ENCODE measurements around the gene SRR.

SRR gene

GRCh38 chr17:2275722-2276121 lies 28.0 kb upstream of the SRR start:
- H3K36me3 Mint-ChIP-seq, result peaks cover 26% of the 10 kb centered on the region
- H3K9me3 Mint-ChIP-seq (ENCODE audit: low read depth), result no peaks in the 10 kb centered on the region
- H3K4me3 Mint-ChIP-seq, result peak overlapping the region; percentile 4
- H3K4me1 Mint-ChIP-seq (ENCODE audit: low read depth), result peaks cover 52% of the 10 kb centered on the region
- no peaks in the 10 kb centered on the region for H3K27me3 Mint-ChIP-seq
- H3K27ac Mint-ChIP-seq, result peak overlapping the region; percentile 72

DNA sequence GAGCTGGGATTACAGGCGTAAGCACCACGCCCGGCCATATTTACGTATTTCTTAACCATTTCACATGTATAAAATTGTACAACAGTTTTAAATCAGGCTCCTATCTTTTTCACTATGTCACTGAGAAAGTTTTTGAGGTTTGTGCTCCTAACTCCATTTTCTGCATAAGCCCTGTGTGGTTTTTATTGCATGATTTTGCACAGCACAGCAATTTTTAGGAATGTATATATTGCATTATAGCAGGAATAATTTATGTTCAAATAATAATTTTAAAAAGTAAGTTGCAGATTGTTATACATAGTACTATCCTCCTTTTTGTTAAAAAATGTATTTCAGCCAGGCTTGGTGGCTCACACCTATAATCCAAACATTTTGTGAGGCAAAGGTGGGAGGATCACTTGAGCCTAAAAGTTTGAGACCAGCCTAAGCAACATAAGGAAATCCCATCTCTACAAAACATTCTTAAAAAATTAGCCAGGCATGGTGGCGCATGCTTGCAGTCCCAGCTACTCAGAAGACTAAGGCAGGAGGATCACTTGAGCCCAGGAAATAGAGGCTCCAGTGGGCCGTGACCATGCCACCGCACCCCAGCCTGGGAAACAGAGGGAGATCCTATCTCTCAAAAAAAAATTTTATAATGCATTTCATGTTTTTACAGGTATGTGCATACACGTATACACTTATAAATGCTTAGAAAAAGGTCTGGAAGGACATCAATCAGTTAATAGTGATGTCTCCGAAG lies 26.1 kb upstream of the SRR start:
- H3K27me3 Mint-ChIP-seq, result no peaks in the 10 kb centered on the region
- no peak overlapping the region for H3K27ac Mint-ChIP-seq
- peaks cover 29% of the 10 kb centered on the region for H3K36me3 Mint-ChIP-seq
- H3K9me3 Mint-ChIP-seq (ENCODE audit: low read depth), result no peaks in the 10 kb centered on the region
- no peak overlapping the region for H3K4me3 Mint-ChIP-seq
- H3K4me1 Mint-ChIP-seq (ENCODE audit: low read depth), result peaks cover 55% of the 10 kb centered on the region

DNA sequence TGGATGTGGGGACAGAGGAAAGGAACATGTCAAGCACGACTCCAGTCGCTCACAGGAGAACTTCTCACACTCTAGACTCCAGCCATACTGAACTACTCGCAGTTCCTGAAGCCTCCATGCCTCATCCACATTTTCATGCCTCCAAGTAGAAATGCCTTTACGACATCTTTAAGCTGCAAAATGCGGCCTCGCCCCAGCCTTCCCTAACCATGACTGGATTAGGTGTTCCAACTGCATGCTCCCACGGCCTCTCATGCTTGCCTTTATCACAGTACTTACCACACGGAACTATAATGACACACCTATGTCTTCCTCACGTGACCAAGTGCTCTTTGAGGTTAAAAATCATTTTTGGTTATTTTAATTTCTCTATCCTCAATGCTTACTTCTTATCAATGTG lies 24.0 kb upstream of the SRR start:
- H3K4me1 Mint-ChIP-seq (ENCODE audit: low read depth), result peaks cover 46% of the 10 kb centered on the region

DNA sequence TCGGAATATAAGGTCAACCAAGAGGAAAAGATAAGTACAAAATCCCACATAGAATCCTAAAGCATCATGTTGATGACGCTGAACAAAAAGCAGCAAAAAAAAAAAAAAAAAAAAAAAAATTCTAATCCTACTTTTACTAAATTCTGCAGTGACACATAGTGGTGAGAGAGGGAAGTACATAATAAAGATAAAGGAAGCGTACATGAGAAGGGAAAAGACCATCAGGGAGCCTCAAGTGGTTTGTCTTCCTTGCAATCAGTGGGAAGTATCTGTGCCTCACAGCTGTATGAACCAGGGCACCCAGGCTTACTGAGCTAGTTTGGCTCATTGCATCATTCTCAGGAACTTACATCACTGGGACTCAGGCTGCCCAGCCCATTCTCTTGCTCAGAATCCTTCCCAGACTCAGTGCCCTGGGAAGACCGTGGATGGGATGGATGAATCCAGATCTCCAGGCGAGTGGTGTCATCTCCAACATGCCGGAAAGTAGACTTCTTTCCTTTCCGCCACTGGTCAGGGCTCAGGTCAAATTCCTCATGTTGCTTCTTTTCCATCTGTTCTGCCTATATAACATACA lies 21.4 kb upstream of the SRR start:
- no peaks in the 10 kb centered on the region for H3K9me3 Mint-ChIP-seq (ENCODE audit: low read depth)
- no peak overlapping the region for H3K4me3 Mint-ChIP-seq
- H3K4me1 Mint-ChIP-seq (ENCODE audit: low read depth), result peaks cover 29% of the 10 kb centered on the region
- no peaks in the 10 kb centered on the region for H3K27me3 Mint-ChIP-seq
- peak overlapping the region; percentile 70 for H3K27ac Mint-ChIP-seq
- peaks cover 20% of the 10 kb centered on the region for H3K36me3 Mint-ChIP-seq

More for the DNA sequence above, 24.0 kb upstream of the SRR start:
- Mint-ChIP-seq H3K36me3 (peaks cover 24% of the 10 kb centered on the region), H3K4me3 (peak overlapping the region; percentile 32), H3K9me3 (ENCODE audit: low read depth) (no peaks in the 10 kb centered on the region), H3K27me3 (no peaks in the 10 kb centered on the region), H3K27ac (peak overlapping the region; percentile 65)

- H3K4me1 Mint-ChIP-seq (ENCODE audit: low read depth), result peaks cover 29% of the 10 kb centered on the region
- H3K36me3 Mint-ChIP-seq, result peaks cover 23% of the 10 kb centered on the region
- H3K27ac Mint-ChIP-seq, result no peak overlapping the region
- H3K27me3 Mint-ChIP-seq, result no peaks in the 10 kb centered on the region
- no peak overlapping the region for H3K4me3 Mint-ChIP-seq
- no peaks in the 10 kb centered on the region for H3K9me3 Mint-ChIP-seq (ENCODE audit: low read depth)
Measured at GRCh38 chr17:2283302-2283701, 20.4 kb upstream of the SRR start.

GRCh38 chr17:2289878-2290478 lies 13.8 kb upstream of the SRR start:
- Mint-ChIP-seq H3K27me3 (no peaks in the 10 kb centered on the region), H3K4me3 (no peak overlapping the region), H3K9me3 (ENCODE audit: low read depth) (no peaks in the 10 kb centered on the region), H3K4me1 (ENCODE audit: low read depth) (peaks cover 10% of the 10 kb centered on the region), H3K36me3 (peaks cover 12% of the 10 kb centered on the region), H3K27ac (peak overlapping the region; percentile 61)

- Mint-ChIP-seq H3K4me1 (ENCODE audit: low read depth) (peaks cover 25% of the 10 kb centered on the region), H3K36me3 (peaks cover 21% of the 10 kb centered on the region), H3K9me3 (ENCODE audit: low read depth) (no peaks in the 10 kb centered on the region), H3K27me3 (no peaks in the 10 kb centered on the region), H3K27ac (no peak overlapping the region), H3K4me3 (no peak overlapping the region)
Measured at GRCh38 chr17:2292100-2292499, 11.7 kb upstream of the SRR start.

DNA sequence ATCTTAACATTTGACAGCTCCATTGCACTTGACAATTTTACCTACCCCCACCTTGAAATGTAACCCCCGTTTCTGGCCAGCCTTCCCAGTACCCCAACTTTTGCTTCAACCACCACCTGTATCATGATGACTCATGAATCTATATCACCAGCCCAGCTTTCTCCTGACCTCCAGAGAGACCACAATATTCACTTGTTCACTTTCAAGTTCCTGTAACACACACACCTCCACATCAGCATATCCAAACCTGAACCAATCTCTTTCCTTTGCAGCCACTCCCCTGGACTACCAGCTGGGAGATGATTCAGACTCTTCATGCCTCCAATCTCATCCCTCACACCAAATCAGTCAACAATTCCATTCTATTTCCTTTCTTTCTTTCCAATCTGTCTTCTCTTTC lies 8.2 kb upstream of the SRR start:
- Mint-ChIP-seq H3K36me3 (peaks cover 27% of the 10 kb centered on the region), H3K4me3 (peak overlapping the region; percentile 28), H3K27ac (peak overlapping the region; percentile 68), H3K27me3 (no peaks in the 10 kb centered on the region), H3K4me1 (ENCODE audit: low read depth) (peaks cover 44% of the 10 kb centered on the region), H3K9me3 (ENCODE audit: low read depth) (no peaks in the 10 kb centered on the region)

GRCh38 chr17:2297023-2297422 lies 6.7 kb upstream of the SRR start:
- peaks cover 23% of the 10 kb centered on the region for H3K36me3 Mint-ChIP-seq
- no peak overlapping the region for H3K27ac Mint-ChIP-seq
- no peak overlapping the region for H3K4me3 Mint-ChIP-seq
- H3K4me1 Mint-ChIP-seq (ENCODE audit: low read depth), result peaks cover 56% of the 10 kb centered on the region
- no peaks in the 10 kb centered on the region for H3K27me3 Mint-ChIP-seq
- no peaks in the 10 kb centered on the region for H3K9me3 Mint-ChIP-seq (ENCODE audit: low read depth)

DNA sequence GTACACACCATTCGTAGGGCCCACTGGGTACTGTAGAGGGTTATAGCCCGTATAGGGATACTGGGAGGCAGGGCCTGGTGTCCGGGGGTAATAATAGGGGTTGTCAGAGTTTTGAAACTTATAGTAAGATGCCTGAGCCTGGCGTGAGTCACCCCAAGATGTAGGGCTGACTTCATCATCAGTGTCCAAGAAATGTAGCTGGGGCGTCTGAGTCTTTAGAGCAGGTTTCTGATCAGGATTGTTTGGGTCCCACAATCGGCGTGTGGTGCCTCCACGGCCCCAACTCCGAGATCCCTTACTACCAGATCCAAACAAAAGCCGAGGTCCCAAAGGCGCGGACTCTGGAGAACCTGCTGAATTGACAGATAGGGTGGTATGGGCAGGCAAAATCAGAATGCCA lies 4.6 kb upstream of the SRR start:
- Mint-ChIP-seq H3K4me3 (no peak overlapping the region), H3K4me1 (ENCODE audit: low read depth) (peaks cover 59% of the 10 kb centered on the region), H3K27me3 (no peaks in the 10 kb centered on the region), H3K9me3 (ENCODE audit: low read depth) (no peaks in the 10 kb centered on the region), H3K27ac (no peak overlapping the region), H3K36me3 (peaks cover 23% of the 10 kb centered on the region)

GRCh38 chr17:2299756-2300155 lies 4.0 kb upstream of the SRR start:
- Mint-ChIP-seq H3K9me3 (ENCODE audit: low read depth) (no peaks in the 10 kb centered on the region), H3K27me3 (no peaks in the 10 kb centered on the region), H3K4me3 (no peak overlapping the region), H3K36me3 (peaks cover 21% of the 10 kb centered on the region), H3K4me1 (ENCODE audit: low read depth) (peaks cover 56% of the 10 kb centered on the region), H3K27ac (peak overlapping the region; percentile 28)

GRCh38 chr17:2302778-2303203 lies 959 bp upstream of the SRR start:
- peak overlapping the region; percentile 89 for H3K27ac Mint-ChIP-seq
- H3K4me3 Mint-ChIP-seq, result peak overlapping the region; percentile 95
- no peaks in the 10 kb centered on the region for H3K27me3 Mint-ChIP-seq
- no peaks in the 10 kb centered on the region for H3K9me3 Mint-ChIP-seq (ENCODE audit: low read depth)
- H3K4me1 Mint-ChIP-seq (ENCODE audit: low read depth), result peaks cover 49% of the 10 kb centered on the region
- peaks cover 13% of the 10 kb centered on the region for H3K36me3 Mint-ChIP-seq

DNA sequence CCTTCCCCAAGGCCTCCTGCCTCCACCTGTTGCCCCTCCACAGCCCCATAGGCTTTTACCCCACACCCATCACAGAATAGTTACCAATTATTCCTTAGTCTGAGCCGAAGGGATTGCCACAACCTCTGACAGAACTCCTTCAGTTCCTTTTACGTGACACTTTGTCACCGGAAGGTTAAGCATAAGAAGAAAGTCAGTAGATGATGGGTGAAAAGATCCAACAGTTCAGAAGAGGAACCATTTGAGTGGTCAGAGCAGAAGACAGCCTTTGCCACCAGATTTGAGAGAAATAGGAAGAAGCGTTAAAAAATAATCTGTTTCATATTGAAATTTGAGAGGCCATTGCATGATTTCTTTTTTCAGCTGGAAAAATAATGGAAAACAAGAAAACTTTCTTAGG lies 1.2 kb downstream of the SRR start:
- Mint-ChIP-seq H3K27me3 (no peaks in the 10 kb centered on the region), H3K27ac (no peak overlapping the region), H3K36me3 (peaks cover 10% of the 10 kb centered on the region), H3K9me3 (ENCODE audit: low read depth) (no peaks in the 10 kb centered on the region), H3K4me3 (peak overlapping the region; percentile 80), H3K4me1 (ENCODE audit: low read depth) (peaks cover 43% of the 10 kb centered on the region)

GRCh38 chr17:2309338-2310154 lies 5.8 kb downstream of the SRR start:
- H3K9me3 Mint-ChIP-seq (ENCODE audit: low read depth), result no peaks in the 10 kb centered on the region
- H3K4me3 Mint-ChIP-seq, result no peak overlapping the region
- peaks cover 19% of the 10 kb centered on the region for H3K4me1 Mint-ChIP-seq (ENCODE audit: low read depth)
- no peaks in the 10 kb centered on the region for H3K27me3 Mint-ChIP-seq
- no peak overlapping the region for H3K27ac Mint-ChIP-seq
- H3K36me3 Mint-ChIP-seq, result peaks cover 4% of the 10 kb centered on the region

- Mint-ChIP-seq H3K4me1 (ENCODE audit: low read depth) (peaks cover 2% of the 10 kb centered on the region), H3K9me3 (ENCODE audit: low read depth) (no peaks in the 10 kb centered on the region), H3K27me3 (no peaks in the 10 kb centered on the region), H3K27ac (no peak overlapping the region), H3K4me3 (no peak overlapping the region), H3K36me3 (no peaks in the 10 kb centered on the region)
Measured at GRCh38 chr17:2312736-2313135, 9.0 kb downstream of the SRR start.
